Endothelial cell (in vitro differentiated cells): ENCODE data around the gene CADM1. TPM values are rescaled to one million over a fixed set of nuclear protein-coding genes. Genes with fewer than 3 reads are reported as not detected.

Source experiments
- DNase-seq: peaks from one replicate; pipeline ENCODE4 v3.0.0; 2021; ENCODE audit warnings: low spot score
- H3K27ac Mint-ChIP-seq: one replicate; pipeline ENCODE4 v1.8.0; 2021; ENCODE audit warnings: mixed read lengths, inconsistent platforms; ENCODE audit not compliant: unreplicated experiment
- H3K27me3 Mint-ChIP-seq: one replicate; pipeline ENCODE4 v1.8.0; 2021; ENCODE audit warnings: mild to moderate bottlenecking, moderate library complexity, mixed read lengths, inconsistent platforms; ENCODE audit not compliant: unreplicated experiment
- H3K36me3 Mint-ChIP-seq: one replicate; pipeline ENCODE4 v1.8.0; 2021; ENCODE audit warnings: mild to moderate bottlenecking, low read depth, mixed read lengths, inconsistent platforms; ENCODE audit not compliant: unreplicated experiment
- H3K4me1 Mint-ChIP-seq: one replicate; pipeline ENCODE4 v1.8.0; 2021; ENCODE audit warnings: mild to moderate bottlenecking, mixed read lengths, inconsistent platforms; ENCODE audit not compliant: unreplicated experiment
- H3K4me3 Mint-ChIP-seq: one replicate; pipeline ENCODE4 v1.8.0; 2021; ENCODE audit warnings: mild to moderate bottlenecking, mixed read lengths, inconsistent platforms; ENCODE audit not compliant: unreplicated experiment
- H3K9me3 Mint-ChIP-seq: one replicate; pipeline ENCODE4 v1.8.0; 2021; ENCODE audit warnings: mixed read lengths, inconsistent platforms; ENCODE audit not compliant: unreplicated experiment
- total RNA-seq: library from RNA; stranded (reverse); fragmentation: NEBNext Ultra II Directional; extraction: Animal tissue kit (Norgen Biotek cat#: 25700); gene quantifications from one replicate; pipeline ENCODE4 v1.2.1, GENCODE V29; 2021; ENCODE audit not compliant: unreplicated experiment
- TF ChIP-seq, protein P1 (sequence below): fragments of 200-600 bp; sonication (generic); IDR thresholded peaks from one replicate; pipeline ENCODE4 v1.5.0; 2021; ENCODE audit warnings: antibody characterized with exemption; ENCODE audit not compliant: unreplicated experiment

CADM1 gene
- total RNA-seq, 1 donor from 2014 or later, result 65.5 TPM

DNA sequence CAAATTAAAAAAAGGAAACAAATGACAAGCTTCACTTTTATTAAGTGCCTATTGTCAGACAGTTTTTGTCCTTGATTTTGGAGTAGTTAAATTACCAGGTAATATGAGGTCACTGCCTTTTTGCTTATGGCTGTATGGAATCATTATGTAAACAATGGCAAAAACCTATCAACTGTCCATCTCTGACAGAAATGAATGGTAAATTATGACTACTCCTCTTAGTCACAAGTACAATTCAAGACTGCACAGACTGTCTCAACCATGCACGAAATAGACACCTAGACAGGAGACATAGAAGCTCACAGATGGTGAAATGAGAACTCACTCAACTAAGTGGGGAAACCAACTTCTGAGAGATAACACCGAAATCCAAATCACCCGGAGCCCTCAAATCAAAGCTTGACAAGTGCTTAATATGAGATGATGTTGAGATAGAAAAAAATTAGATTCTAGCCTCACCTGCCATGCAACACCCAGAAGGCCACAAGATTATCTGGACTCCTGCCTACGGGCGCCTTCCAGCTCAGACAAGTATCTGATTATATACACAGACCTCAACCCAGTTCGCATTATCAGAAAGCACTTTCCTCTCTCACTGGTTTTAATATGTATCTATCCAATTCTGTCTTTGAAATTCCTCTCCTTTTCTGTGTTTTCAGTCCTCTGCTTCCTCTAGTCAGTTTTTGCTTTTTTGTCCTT lies 199.3 kb downstream of the CADM1 start:
- Mint-ChIP-seq H3K4me1 (no peaks in the 10 kb centered on the region), H3K27me3 (peaks cover 1% of the 10 kb centered on the region), H3K36me3 (no peaks in the 10 kb centered on the region), H3K4me3 (no peak overlapping the region), H3K9me3 (no peaks in the 10 kb centered on the region), H3K27ac (no peak overlapping the region)
- TF ChIP-seq, protein P1, sequence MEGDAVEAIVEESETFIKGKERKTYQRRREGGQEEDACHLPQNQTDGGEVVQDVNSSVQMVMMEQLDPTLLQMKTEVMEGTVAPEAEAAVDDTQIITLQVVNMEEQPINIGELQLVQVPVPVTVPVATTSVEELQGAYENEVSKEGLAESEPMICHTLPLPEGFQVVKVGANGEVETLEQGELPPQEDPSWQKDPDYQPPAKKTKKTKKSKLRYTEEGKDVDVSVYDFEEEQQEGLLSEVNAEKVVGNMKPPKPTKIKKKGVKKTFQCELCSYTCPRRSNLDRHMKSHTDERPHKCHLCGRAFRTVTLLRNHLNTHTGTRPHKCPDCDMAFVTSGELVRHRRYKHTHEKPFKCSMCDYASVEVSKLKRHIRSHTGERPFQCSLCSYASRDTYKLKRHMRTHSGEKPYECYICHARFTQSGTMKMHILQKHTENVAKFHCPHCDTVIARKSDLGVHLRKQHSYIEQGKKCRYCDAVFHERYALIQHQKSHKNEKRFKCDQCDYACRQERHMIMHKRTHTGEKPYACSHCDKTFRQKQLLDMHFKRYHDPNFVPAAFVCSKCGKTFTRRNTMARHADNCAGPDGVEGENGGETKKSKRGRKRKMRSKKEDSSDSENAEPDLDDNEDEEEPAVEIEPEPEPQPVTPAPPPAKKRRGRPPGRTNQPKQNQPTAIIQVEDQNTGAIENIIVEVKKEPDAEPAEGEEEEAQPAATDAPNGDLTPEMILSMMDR, result no peak
- no peak for DNase-seq

DNA sequence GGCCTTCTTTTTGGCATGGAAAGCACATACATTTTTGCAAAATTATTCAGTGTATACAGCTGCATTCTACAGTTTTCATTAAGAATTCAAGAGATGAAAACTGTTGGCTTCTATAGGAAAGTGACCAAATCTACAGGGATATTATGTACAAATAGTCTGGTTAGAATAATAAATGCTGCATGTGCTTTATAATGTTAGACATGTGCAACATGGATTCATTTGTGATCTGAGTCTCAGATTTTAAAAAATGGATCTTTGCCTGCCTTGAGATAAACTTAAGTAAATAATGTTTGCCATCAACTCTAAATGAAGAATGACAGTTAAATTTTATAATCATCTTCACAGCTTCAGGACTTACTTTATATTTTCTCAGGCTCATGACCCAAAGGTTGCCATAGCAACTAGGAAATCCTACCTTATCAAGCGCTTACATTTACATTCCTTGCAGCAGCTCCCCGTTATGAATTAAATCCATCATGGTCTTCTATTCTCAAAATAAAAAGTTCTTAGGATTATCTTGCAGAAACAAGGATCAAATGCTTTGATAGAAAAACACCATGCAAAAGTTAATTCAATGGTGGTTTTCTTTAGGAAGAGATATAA lies 200.2 kb downstream of the CADM1 start:
- no peaks in the 10 kb centered on the region for H3K9me3 Mint-ChIP-seq
- H3K27me3 Mint-ChIP-seq, result peaks cover 1% of the 10 kb centered on the region
- H3K27ac Mint-ChIP-seq, result no peak overlapping the region
- no peaks in the 10 kb centered on the region for H3K36me3 Mint-ChIP-seq
- H3K4me1 Mint-ChIP-seq, result no peaks in the 10 kb centered on the region
- DNase-seq, result no peak
- H3K4me3 Mint-ChIP-seq, result no peak overlapping the region
- TF ChIP-seq, protein P1, result no peak

DNA sequence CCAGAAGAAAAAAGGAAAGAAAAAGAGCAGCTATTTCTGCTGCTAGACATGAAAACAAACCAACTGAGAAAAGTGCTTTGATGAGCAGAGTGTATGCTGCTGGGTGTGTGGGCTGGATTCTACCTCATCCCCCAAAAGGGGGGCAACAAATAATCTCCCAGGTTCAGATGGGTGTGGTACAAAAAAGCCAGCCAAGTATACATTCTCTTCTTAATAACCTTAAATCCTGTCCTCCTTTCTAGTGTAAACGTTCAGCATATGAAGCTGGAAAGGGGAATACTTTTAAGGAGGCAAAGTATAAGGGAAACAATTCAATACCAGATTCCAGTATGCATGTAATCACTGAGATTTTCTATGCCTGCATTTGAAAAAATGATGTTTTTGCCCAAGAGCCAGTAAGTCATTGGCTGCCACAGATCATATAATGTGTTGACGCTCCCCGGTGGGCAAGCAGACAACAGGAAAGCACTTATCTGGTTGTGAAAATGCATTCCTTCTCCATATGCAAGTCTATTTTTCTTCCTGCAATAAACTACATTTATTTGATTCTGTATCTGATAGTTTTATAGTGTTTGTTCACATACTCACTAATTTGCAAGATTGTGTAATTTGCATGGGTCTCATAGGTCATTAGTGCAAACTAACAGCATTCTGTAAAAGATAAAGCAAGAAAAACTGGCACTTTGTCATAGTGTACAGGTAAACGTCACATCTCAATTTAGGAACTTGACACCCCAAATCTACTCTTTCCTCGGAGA lies 201.1 kb downstream of the CADM1 start:
- no peaks in the 10 kb centered on the region for H3K9me3 Mint-ChIP-seq
- TF ChIP-seq, protein P1, result no peak
- H3K27ac Mint-ChIP-seq, result no peak overlapping the region
- no peak overlapping the region for H3K4me3 Mint-ChIP-seq
- H3K4me1 Mint-ChIP-seq, result no peaks in the 10 kb centered on the region
- no peak for DNase-seq
- H3K36me3 Mint-ChIP-seq, result no peaks in the 10 kb centered on the region
- H3K27me3 Mint-ChIP-seq, result peaks cover 1% of the 10 kb centered on the region

DNA sequence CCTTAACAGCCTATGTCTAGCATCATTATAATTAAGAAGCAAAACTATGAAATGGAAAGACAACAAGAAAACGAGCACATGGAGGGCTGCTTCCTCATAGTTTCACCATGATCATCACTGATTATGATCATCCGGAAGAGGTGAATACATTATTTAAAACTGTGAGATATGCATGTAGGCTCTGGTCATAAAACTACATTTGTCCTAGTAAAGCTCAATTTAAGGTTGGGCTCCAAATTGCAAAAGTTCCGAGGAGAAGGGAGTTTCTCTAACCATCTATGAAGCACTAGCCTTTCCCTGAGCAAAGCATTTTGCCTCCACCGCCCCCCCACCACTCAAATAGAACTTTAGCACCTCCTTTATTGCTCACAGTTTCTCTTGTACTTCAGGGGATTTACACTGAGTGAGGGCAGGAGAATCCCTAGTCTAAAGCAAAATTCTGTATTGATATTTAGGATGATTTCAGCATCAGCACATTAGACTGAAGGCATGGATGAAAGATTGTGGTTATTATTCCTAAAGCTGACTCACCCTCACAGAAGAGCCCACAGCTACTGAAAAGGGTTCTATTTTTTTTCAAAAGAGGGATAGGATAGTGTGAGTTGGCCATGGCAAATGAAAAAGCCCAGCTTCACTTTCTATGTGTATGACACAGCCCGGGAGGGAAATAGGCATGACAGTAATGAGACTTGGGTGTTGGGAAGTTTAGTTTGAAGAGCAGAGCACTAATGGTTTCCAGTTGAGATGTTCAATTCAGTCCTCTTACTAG lies 203.4 kb downstream of the CADM1 start:
- no peak overlapping the region for H3K27ac Mint-ChIP-seq

More for the DNA sequence above, 203.4 kb downstream of the CADM1 start:
- Mint-ChIP-seq H3K4me1 (no peaks in the 10 kb centered on the region), H3K36me3 (no peaks in the 10 kb centered on the region), H3K9me3 (no peaks in the 10 kb centered on the region), H3K4me3 (no peak overlapping the region), H3K27me3 (no peaks in the 10 kb centered on the region)
- no peak for DNase-seq
- TF ChIP-seq, protein P1, result no peak
